HCT116 (cell line): Measurements from ENCODE around the gene RUNX1. TPM values are rescaled to one million over a fixed set of nuclear protein-coding genes. Genes with fewer than 3 reads are reported as not detected.

Source experiments
- ATAC-seq: fragments of 200-7000 bp; cut with Tn5 transposase; 2 replicates; pipeline ENCODE4 v1.9.1; 2020; ENCODE audit warnings: mild to moderate bottlenecking, moderate library complexity
- BruUV-seq: library from RNA; stranded (reverse); fragments of 400-500 nt; replicated peaks from 2 replicates; lab custom pipeline; 2021; lab: Mats Ljungman, UMichigan
- CTCF ChIA-PET: fragments of 300-600 bp; sonication (Branson Sonifier 250); formaldehyde crosslinking; loops from one replicate; lab custom pipeline; 2021; ENCODE audit warnings: antibody characterized with exemption; lab: Charles Lee
- POLR2A ChIA-PET: fragments of 300-600, 350-600 bp; sonication (Branson Sonifier 250); formaldehyde crosslinking; loops from one replicate; lab custom pipeline; 2021; ENCODE audit warnings: antibody characterized with exemption; lab: Charles Lee
- RAD21 ChIA-PET, 2 experiments: fragments of 300-600 bp; sonication (Branson Sonifier 250); formaldehyde crosslinking; loops; one replicate each; lab custom pipeline; 2023; ENCODE audit warnings: low total read pairs in 2 of 2; ENCODE audit not compliant: uncharacterized antibody in 2 of 2, unreplicated experiment in 2 of 2, low non-redundant PET in 1 of 2; lab: Charles Lee
- DNase-seq: peaks from one replicate; pipeline ENCODE4 v3.0.0-alpha.2; 2010; ENCODE audit warnings: low read depth, low spot score
- H2AFZ ChIP-seq: fragments of 200-600 bp; shearing (Covaris generic), sonication (generic); 2 replicates; pipeline ENCODE4 v1.6.1; 2017; ENCODE audit warnings: low read depth, mixed run types, mixed read lengths, antibody characterized with exemption, low read length; ENCODE audit not compliant: poor library complexity, severe bottlenecking
- H3K27ac ChIP-seq: 2 replicates; pipeline ENCODE4 v1.5.1; 2012; ENCODE audit warnings: low read depth, low read length
- H3K27me3 ChIP-seq: fragments of 200-600 bp; sonication (generic); 2 replicates; pipeline ENCODE4 v1.6.1; 2016; ENCODE audit warnings: mixed run types, low read length, mixed read lengths; ENCODE audit not compliant: insufficient read depth
- H3K36me3 ChIP-seq, 2 experiments: fragments of 200-500 bp in 1 of 2; fragments of 200-600 bp in 1 of 2; sonication (Bioruptor generic) in 1 of 2; sonication (generic) in 1 of 2; 2 replicates each; pipeline versions ENCODE4 v1.5.1 to v1.6.1; 2014 to 2016; ENCODE audit warnings: low read length in 2 of 2, inconsistent platforms in 1 of 2, mixed read lengths in 1 of 2, mixed run types in 1 of 2; ENCODE audit not compliant: insufficient read depth in 2 of 2, control insufficient read depth in 1 of 2
- H3K4me1 ChIP-seq, 2 experiments: fragments of 200-600 bp in 1 of 2; sonication (generic) in 1 of 2; 2 replicates each; pipeline versions ENCODE4 v1.5.1 to v1.6.1; 2012 to 2017; ENCODE audit warnings: low read length in 2 of 2, inconsistent platforms in 1 of 2, mild to moderate bottlenecking in 1 of 2, mixed read lengths in 1 of 2, mixed run types in 1 of 2, moderate library complexity in 1 of 2; ENCODE audit not compliant: insufficient read depth in 2 of 2, control insufficient read depth in 1 of 2
- H3K4me2 ChIP-seq: fragments of 200-600 bp; sonication (generic); 2 replicates; pipeline ENCODE4 v1.6.1; 2017; ENCODE audit warnings: mixed run types, low read length, mixed read lengths
- H3K4me3 ChIP-seq, 2 experiments: fragments of 200-600 bp in 1 of 2; sonication (generic) in 1 of 2; replicated peaks in 1 of 2; 2 replicates each; pipeline ENCODE4 v1.5.1; 2011 to 2016; ENCODE audit warnings: low read length in 2 of 2, control low read depth in 1 of 2, low read depth in 1 of 2, mild to moderate bottlenecking in 1 of 2, mixed read lengths in 1 of 2, mixed run types in 1 of 2
- H3K79me2 ChIP-seq: fragments of 200-600 bp; sonication (generic); 2 replicates; pipeline ENCODE4 v1.6.1; 2017; ENCODE audit warnings: mild to moderate bottlenecking, mixed run types, low read length, moderate library complexity, mixed read lengths; ENCODE audit not compliant: insufficient read depth
- H3K9ac ChIP-seq: fragments of 200-600 bp; sonication (generic); 2 replicates; pipeline ENCODE4 v1.6.1; 2016; ENCODE audit warnings: low read length, mixed read lengths
- H3K9me2 ChIP-seq: fragments of 200-600 bp; sonication (generic), shearing (Covaris generic); 2 replicates; pipeline ENCODE4 v1.6.1; 2017; ENCODE audit warnings: mixed run types, mild to moderate bottlenecking, moderate library complexity; ENCODE audit not compliant: insufficient read depth
- H3K9me3 ChIP-seq, 2 experiments: fragments of 200-500 bp in 1 of 2; fragments of 200-600 bp in 1 of 2; sonication (Bioruptor generic) in 1 of 2; sonication (generic) in 1 of 2; 2 replicates each; pipeline ENCODE4 v1.6.1; 2014 to 2017; ENCODE audit warnings: low read length in 2 of 2, mixed read lengths in 2 of 2, inconsistent platforms in 1 of 2, low read depth in 1 of 2, mild to moderate bottlenecking in 1 of 2, mixed run types in 1 of 2, moderate library complexity in 1 of 2; ENCODE audit not compliant: control insufficient read depth in 1 of 2, insufficient read depth in 1 of 2
- H4K20me1 ChIP-seq: fragments of 200-600 bp; sonication (generic), shearing (Covaris generic); 2 replicates; pipeline ENCODE4 v1.6.1; 2017; ENCODE audit warnings: mixed run types, mild to moderate bottlenecking, moderate library complexity; ENCODE audit not compliant: insufficient read depth
- ATF3 ChIP-seq: IDR thresholded peaks from 2 replicates; pipeline ENCODE4 v1.6.1; 2012
- CBX3 ChIP-seq: IDR thresholded peaks from 2 replicates; pipeline ENCODE4 v1.6.1; 2012; ENCODE audit warnings: low read depth
- CEBPB ChIP-seq: IDR thresholded peaks from 2 replicates; pipeline ENCODE4 v1.6.1; 2012; ENCODE audit warnings: low read depth
- EZH2 ChIP-seq: fragments of 200-600 bp; sonication (generic); IDR thresholded peaks from 2 replicates; pipeline ENCODE4 v1.6.1; 2017; ENCODE audit warnings: antibody characterized with exemption, mixed run types
- EZH2phosphoT487 ChIP-seq: fragments of 200-600 bp; IDR thresholded peaks from 2 replicates; pipeline ENCODE4 v1.6.1; 2018; ENCODE audit warnings: antibody characterized with exemption, borderline replicate concordance
- POLR2AphosphoS5 ChIP-seq: IDR thresholded peaks from 2 replicates; pipeline ENCODE4 v1.6.1; 2011; ENCODE audit warnings: mild to moderate bottlenecking, low read depth, low read length, moderate library complexity
- REST ChIP-seq: IDR thresholded peaks from 2 replicates; pipeline ENCODE4 v1.6.1; 2012; ENCODE audit warnings: low read depth
- SIN3A ChIP-seq: IDR thresholded peaks from 2 replicates; pipeline ENCODE4 v1.6.1; 2012; ENCODE audit warnings: low read depth
- intact Hi-C: fragments of 100-400 bp; cut with micrococcal nuclease; formaldehyde crosslinking; loops from 2 replicates; pipeline ENCODE4 v1.10.0; 2022
- total RNA-seq: library from RNA; stranded (reverse); gene quantifications from one replicate; pipeline ENCODE4 v1.2.1, GENCODE V29; 2021; ENCODE audit not compliant: unreplicated experiment

RUNX1 gene
- total RNA-seq, 1 experiment from 2014 or later: 33.5 TPM

GRCh38 chr21:34962136-34962535, 87.0 kb downstream of the RUNX1 start:
- H3K27me3 ChIP-seq: no peaks in the 10 kb centered on the region
- DNase-seq (no peak), ATAC-seq (no peak)
- H4K20me1 ChIP-seq: no peaks in the 10 kb centered on the region
- RAD21 ChIA-PET: no interaction called here
- H3K9ac ChIP-seq: no peak overlapping the region
- no peaks in the 10 kb centered on the region for H3K36me3 ChIP-seq
- H3K4me3 ChIP-seq: no peak overlapping the region
- intact Hi-C loops: no loop called here
- H3K4me2 ChIP-seq: no peak overlapping the region
- no peak overlapping the region for H2AFZ ChIP-seq
- POLR2A ChIA-PET: no interaction called here
- no peaks in the 10 kb centered on the region for H3K9me2 ChIP-seq
- CTCF ChIA-PET: no interaction called here
- no peak overlapping the region for H3K27ac ChIP-seq
- BruUV-seq: no TSS peak
- no peaks in the 10 kb centered on the region for H3K79me2 ChIP-seq
- TF ChIP-seq EZH2 (no peak), EZH2phosphoT487 (no peak), ATF3 (no peak), CEBPB (no peak), POLR2AphosphoS5 (no peak)
- no peaks in the 10 kb centered on the region for H3K4me1 ChIP-seq
- no peaks in the 10 kb centered on the region for H3K9me3 ChIP-seq

GRCh38 chr21:34960687-34961086, 88.4 kb downstream of the RUNX1 start:
- Histone ChIP-seq H3K79me2 (no peaks in the 10 kb centered on the region), H3K27ac (no peak overlapping the region), H4K20me1 (no peaks in the 10 kb centered on the region)
- BruUV-seq: no TSS peak
- intact Hi-C loops: no loop called here
- TF ChIP-seq SIN3A: no peak
- no peak for TF ChIP-seq CEBPB
- no peak for TF ChIP-seq POLR2AphosphoS5
- no peak for TF ChIP-seq CBX3
- no peak for TF ChIP-seq EZH2
- no peak for TF ChIP-seq REST
- TF ChIP-seq, all 23 proteins: peak for 0
- Histone ChIP-seq H3K4me3 (no peak overlapping the region), H3K36me3 (no peaks in the 10 kb centered on the region), H2AFZ (no peak overlapping the region), H3K4me1 (no peaks in the 10 kb centered on the region), H3K4me2 (no peak overlapping the region), H3K9ac (no peak overlapping the region), H3K9me2 (no peaks in the 10 kb centered on the region), H3K9me3 (no peaks in the 10 kb centered on the region), H3K27me3 (no peaks in the 10 kb centered on the region)
- DNase-seq: no peak
- POLR2A ChIA-PET: interaction anchor here (0.5 kb wide), 1 partner anchor 84 kb away, joined by 3 read pairs; no protein-coding TSS in a partner anchor
- CTCF ChIA-PET: no interaction called here
- no peak for ATAC-seq
- RAD21 ChIA-PET: no interaction called here
